HG02973 (cell line): Measurements from ENCODE around the gene TNS3.

Experiments used
- ATAC-seq: cut with Tn5 transposase; IDR thresholded peaks from one replicate; pipeline ENCODE4 v1.9.1; 2021; ENCODE audit warnings: moderate library complexity; ENCODE audit not compliant: unreplicated experiment

TNS3 gene

DNA sequence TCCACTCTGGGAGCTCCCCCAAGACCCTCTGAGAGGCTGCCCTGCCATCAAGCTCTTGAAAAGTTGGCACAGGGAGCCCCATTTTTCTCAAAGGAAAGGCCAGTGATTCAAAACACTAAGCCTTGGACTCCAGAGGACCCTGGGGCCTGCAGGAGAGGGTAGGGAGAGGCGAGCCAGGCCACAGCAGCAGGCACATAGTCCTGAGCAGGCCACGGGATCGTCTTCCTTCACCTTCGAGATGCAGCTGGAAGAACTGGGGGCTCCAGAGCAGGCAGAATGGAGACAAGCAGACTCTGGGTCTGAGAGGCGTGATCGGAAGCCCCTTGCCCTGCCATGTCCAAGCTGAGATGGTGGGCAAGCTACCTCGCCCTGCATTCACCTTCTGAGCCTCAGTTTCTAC is 13.9 kb downstream of the TNS3 start:
- ATAC-seq = no peak

DNA sequence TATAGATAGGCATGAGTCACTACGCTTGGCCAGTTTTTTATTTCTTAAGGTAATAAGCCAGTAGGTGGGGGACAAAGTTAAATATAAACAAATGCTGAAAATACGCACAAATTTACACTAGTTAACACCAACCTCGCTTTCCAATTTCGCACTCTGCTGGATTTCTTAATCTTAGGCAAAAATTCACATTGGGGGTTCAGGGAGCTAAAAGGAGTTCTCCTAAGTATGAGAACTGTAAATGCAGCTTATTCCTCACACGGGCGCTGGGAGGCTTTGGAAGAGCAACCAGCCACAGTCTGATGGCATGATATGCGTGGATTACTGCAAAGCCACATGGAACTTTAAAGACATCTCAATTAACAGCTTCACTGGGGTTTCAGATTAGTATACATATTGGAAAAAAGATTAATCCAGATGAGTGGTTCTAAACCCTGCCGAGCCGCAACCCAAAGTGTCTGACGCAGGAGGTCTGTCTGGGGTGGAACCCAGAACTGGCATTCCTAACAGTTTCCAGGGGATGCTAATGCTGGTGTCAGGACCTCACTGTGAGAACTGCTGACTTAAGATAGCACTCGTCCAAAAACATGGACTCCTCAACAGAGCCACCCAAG is 16.2 kb downstream of the TNS3 start:
- no peak for ATAC-seq

DNA sequence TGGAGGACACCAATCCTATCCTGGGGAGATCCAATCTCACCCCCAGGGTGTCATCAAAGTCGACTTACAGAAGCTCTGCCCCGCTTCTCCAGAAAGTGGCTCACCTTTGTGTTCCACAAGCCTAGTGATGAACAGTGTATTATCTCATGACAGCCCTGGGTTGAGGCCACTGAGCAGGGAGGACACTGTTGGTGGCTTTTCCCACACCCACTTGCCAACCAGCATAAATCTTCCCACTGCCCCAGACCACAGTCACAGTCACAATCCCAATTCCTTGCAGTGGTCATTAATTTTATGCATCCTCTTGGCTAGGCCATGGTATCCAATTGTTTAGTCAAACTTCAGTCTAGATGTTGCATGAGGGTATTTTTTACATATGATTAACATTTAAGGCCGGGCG is 18.4 kb downstream of the TNS3 start:
- no peak for ATAC-seq

DNA sequence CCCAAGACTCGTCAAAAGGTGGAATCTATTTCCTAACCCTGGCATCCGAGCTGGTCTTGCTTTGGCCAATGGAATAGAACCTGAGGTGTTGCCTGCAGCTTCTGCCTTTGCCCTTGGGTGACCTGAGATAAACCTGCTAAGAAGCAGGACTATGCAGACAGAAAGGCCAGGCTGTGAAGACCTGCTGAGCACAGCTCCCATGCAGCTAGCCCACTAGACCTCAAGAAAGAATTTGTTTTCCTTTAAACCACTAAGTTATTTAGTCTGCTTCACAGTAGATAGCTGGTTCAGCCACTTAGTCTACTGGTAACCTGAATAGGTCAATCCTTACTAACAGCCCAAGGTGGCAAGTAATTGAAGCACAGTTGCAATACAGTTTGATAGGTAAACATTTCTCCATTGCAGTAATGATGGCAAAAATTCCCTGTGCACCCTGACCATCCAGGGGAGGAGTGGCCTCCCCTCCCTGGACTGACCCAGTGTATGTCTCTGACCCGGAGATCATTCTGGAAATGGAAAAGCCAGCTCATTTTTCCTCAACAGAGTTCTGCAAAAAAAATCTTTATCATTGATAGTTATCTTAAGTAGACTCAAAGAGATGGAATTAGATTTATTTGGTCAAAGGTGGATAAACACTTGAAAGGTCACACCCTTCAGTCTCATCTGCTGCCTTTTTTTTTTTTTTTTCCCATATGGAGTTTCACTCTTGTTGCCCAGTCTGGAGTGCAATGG is 20.0 kb downstream of the TNS3 start:
- ATAC-seq = no peak

DNA sequence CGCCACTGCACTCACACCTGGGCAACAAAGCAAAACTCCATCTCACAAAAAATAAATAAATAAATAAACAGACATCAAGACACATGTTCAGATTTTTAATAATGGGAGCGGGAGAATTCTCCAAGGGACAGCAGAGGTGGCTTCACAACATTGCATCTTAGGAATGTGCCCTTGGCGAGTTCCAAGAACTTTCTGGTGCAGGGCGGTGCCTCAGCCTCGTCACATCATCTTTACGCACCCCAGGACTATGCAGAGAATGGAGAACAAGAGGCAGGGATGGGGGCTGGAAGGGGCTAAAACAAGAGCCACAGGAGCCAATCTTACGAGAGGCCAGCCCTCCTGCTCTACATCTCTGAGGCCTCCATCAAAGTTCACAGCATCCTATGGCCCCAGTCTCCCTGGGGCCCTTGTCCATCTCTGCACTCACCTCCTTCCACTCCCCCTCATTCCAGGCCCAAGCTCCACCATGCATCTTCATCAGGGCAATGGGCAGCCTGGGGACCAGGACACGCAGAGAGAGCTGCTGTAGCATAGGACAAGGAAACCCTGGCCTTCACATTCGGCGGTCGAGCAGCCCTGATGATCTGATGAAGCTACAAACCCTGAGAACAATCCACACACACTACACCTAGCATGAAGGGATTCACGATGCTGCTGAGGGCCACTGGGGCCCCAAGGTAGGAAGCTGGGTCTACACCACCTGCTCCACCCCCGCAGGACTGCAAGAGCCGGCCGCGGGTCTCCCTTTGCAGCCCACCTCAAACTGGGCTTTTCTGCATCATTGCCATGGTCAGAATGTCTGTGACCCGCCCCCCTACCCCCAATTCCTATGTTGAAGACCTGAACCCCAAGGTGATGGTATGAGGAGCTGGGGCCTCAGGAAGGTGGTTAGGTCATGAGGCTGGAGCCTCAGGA is 22.3 kb downstream of the TNS3 start:
- no peak for ATAC-seq

DNA sequence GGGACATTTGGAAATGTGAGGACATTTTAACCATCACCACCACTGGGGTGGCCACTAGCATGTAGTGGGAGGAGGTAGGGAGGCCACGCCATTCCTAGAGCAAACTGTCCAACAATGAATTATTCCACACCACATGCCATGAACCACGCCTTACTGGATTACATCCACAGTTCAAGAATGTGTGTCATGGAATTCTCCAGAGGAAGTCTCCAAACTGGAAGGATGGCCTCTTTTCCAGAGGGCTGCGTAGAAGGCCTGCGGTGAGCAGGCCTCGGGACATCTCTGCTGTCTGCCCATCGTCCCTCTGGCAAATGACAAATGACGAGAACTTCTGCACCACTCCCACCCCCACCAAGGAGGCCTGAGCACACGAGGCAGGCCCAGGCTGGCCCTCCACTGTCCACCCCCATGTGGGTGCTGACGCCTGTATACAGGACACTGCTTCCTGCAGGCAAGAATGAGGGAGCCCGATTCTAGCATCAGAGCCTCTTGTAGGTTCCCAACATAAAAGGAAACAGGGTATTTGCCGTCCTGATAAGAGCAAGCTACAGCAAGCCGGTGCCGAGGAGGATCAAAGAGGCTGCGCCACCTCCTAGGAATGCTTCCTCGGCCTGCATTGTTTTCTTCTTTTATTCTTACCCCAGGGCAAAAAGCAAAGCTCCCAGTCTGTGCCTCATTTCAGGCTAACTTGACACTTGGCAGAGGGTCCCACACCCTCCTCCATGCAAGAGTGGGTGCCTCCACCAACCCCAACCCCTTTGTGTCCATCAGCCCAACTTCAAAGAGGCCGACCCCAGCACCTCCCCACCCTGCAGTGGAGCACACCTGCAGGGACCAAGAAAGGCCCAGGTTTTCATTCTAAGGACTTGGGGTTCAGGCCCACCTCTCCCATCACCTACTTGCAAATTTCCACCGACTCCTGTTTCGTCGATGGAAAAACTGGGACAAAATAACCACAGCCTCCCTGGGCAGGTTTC is 23.9 kb downstream of the TNS3 start:
- ATAC-seq = no peak

DNA sequence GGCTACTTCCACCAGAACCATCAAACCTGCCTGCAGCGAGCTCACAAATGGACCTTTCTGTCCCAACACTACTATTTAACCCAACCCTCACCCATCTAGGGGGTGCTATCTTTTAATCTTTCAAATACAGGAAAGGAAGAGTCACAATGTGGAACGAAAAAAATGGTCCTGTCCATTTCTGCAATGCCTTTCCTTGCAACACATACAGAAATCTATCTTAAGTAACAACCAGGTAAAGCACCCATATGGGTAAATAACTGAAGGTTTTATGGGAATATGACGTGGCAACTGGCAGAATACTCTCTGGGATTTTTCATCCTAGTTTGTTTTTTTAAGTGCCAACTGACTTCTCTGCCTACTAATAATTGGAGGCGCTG is 24.6 kb downstream of the TNS3 start:
- ATAC-seq = no peak

DNA sequence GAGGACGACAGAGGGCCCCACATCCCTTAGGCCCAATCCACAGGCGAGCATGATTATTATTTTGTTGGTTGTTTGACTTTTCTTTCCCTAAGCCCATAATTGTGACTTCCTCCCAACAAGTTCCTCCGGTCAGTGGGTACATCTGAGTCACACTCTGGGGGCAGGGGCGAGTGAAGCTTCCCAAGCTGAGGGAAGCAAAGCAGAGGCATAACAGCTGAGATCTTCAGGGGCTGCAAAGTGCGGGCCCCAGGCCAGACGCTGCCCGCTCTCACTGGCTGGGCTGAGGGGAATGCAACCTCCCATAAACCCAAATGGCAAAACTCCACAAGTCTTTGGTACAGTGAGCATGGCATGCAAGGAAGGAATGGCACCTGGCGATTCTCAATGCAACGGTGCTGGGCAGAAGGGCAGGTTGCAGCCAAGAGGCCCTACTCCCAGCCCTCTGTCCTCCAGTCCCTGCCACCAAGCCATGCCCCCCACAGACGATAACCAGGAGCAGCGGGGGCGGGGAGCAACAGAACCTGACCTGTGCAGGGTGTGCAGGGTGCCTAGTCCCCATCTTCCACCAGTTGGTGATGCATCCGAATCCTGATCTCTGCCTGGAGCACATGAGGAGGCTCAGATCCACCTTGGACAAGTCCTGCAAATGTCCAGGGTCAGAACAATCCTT is 25.3 kb downstream of the TNS3 start:
- no peak for ATAC-seq

DNA sequence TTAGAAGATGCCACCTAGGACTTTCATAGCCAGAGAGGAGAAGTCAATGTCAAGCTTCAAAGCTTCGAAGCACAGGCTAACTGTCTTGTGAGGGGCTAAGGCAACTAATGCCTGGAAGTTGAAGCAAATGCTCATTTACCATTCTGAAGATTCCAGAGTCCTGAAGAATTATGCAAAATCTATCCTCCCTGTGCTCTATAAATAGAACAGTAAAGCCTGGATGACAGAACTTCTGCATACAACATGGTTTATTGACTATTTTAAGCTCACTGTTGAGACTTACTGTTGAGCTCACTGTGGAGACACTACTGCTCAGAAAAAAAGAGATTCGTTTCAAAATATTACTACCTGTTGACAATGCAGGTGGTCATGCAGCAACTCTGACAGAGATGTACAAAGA is 28.6 kb downstream of the TNS3 start:
- ATAC-seq = no peak

DNA sequence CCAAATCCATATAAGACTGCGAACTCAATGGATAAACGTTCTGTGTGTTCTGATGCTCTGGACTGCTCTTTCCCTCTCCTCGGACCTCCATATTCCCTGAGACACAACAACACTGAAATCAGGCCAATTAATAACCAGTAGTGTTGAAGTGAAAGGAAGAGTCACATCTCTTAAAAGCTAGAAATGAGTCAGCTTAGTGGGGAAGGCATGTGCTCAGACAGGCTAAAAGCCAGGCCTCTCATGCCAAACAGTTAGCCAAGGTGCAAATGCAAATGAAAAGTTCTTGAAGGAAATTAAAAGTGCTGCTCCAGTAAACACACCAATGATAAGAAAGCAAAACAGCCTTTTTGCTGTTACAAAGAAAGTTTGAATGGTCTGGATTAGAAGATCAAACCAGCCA is 29.3 kb downstream of the TNS3 start:
- ATAC-seq = peak; percentile 98

DNA sequence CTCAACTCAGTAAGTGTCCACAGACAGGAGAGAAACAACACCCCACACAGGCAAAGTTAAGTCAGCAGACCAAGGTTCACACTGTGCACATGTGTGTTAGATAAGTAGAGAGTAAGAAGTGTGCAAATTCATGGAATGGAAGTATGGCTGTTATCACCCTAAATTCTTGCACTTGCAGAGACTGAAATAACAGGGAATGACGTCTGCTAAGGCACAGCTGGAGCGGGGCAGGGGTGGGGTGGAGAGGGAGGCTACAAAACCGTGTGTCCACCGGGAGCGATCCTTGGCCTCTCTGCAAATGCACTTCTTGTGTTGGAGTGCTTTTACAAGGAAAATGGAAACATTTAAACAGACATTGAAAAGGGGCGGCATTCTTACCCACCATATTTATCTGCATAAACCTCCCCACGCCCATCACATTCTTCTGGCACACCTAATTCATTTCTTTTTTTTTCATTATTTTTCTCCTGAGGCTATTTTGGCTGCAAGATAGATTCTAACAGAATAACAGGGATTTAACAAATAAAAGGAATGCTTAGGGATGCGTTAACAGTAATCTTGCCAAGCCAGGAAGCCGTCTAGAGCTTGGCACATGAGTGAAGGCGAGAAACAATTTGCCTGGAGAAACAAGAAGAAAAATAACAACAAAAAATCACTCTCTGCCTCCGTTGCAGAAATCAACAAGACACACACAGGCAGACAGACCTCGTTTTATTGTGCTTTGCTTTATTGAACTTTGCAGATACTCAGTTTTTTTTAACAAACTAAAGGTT is 30.1 kb downstream of the TNS3 start:
- ATAC-seq = no peak

DNA sequence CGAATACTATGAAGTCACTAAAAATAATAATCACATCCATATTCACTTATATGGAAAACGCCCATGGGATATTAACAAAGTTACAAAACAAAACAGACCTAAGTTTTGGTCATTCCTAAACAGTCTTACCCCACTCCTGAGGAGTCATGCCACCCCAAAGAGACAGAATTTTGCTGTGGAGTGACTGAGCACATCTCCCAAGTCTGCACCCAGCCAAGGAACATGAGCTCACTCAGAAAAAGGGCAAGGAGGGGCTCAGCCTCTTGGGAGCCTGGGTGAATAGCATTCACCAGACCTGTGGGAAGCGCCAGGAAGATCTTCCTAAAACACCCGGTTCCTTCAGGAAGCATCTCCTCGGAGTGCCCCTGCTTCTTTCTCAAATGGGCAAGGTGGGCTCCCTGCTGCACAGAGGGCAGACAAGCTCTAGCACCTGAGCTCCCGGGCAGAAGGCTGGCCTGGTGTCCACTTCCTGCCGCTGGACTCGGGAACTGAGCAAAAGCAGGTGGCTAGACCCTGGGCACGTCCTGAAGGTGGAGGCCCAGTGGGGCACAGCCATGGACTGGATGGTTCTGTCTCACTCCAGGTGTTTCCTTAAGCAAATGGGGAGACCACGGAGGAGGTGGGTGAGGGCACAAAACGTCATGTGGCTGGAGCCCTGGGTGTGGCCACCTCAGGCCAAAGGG is 31.0 kb downstream of the TNS3 start:
- no peak for ATAC-seq

DNA sequence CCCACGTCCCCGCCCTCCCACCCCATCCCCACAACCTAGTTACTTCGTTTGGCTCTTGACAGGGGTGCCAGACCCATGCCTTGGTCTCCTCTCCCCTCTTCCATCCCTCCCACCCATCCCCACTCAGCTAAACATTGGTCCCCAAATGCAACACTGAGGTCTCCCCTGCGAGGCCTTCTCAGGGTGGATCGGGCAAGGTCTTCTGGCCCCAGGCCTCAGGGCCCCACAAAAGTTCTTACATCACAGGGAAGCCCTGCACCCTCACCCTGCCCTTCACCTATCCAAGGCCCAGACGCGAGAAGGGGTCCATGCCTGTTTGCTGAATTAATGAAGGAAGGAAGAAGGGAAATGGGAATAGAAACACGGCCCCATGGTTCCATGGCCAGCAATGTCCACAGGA is 32.0 kb downstream of the TNS3 start:
- no peak for ATAC-seq

DNA sequence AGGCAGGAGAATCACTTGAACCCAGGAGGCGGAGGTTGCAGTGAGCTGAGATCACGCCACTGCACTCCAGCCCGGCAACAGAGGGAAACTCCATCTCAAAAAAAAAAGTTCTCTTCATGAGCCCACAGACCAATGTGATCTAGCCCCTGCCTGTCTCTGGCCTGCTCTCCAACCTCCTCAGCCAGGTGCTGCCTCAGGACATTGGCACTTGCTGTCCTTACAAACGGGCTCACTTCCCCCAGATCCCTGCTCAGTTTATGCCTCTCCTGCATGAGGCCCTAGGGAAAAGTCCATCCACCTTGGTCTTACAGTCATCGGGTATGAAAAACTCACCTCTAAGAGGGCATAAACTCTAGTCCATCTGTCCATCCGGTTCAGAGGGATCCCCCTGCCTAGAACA is 32.5 kb downstream of the TNS3 start:
- no peak for ATAC-seq

DNA sequence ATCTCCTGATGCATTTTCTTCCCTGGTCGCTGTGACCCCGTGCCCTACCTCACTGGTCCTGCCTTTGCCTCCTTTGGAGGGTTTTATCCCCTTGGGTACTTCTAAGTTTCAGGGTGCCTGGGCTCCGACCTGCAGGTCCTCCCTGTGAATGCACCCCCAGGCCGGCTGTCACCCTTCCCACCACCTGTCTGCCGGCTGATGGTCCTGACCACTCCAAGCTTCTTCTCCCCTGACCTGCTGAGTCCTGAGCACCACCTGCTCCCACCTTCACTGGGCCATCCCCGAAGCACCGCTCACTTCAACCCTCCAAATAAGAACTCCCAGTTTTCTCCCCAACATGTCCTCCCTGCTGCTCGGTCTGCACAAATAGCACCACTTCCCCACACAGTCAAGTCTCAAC is 33.4 kb downstream of the TNS3 start:
- ATAC-seq = no peak

DNA sequence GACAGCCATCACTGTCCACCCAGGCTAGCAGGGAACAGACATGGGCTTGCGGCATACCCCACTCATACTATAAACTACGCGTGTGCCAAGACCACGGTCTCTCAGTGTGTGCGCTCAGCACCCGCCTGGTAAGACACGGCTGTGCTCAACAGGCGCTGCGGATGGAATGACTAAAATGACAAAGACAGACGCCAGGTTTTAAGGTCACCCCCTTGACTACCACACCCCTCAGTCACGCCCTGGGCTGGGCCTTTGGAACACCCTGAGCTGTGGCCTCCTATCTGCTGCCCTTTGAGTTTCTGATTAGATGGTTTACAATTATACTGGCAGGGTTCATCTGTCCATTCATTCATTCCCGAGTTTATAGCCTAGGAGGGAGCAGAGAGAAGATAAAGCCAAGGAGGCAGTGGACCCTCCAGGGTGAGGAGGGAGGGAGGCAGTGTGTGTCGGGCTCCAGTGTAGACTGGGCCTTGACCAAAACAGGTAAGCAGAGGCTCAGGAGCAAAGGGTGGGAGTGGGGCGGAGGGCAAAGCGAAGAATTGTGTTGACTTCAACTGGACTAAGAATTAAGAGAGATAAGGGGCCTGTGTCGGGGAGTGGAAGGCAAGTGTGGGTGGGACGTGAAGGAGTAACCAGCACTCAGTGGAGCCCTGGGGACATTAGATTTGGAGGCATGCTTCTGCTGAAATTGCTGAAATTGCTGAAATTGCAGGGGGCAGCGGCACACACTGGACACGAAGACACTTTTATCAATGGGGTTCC is 35.0 kb downstream of the TNS3 start:
- ATAC-seq = no peak

DNA sequence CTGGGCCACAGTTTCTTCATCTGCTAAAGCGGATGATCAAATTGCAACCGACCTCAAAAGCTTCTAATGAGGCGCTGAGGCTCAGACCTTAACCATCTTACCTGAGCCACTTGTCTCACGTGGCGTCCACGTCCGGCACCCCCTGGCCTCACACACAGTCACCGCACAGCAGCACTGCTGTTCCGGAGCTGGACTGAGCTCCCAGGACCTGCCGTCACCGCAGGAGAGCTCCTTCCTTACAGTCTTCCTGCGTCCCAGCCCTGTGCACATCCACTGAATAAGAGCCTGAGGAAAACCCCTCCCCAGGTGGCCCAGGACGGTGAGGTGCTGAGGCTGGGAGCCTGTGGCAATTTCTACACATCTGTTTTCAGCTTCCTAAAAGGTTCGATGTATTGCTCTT is 35.7 kb downstream of the TNS3 start:
- no peak for ATAC-seq

DNA sequence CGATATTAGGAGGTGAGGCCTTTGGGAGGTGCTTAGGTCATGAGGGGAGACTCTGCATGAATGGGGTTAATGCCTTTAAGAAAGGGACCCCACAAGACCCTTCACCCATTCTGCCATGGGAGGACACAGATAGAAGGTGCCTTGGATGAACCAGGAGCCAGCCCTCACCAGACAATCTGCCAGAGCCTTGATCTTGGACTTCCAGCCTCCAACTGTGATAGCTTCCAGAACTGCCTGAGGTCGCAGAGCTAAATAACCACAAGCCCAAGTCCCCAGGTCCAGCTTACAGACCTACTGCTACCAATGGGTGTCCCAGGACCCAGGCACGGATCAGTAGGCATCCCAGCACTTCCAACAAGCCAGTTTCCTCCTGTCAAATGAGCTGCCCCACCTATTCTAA is 37.5 kb downstream of the TNS3 start:
- ATAC-seq = no peak
